ENCODE measurements around the gene WFDC9.
"Not testable (repeated sequence)": the region's sequence is repeated elsewhere in the genome, so short reads cannot be mapped to it uniquely, and the experiment has no call there.

The WFDC9 gene

GRCh38 chr20:45592574-45593189 lies 38.4 kb downstream of the WFDC9 start:
- DNase-seq (ENCODE audit: low read depth), result peak; percentile 3

- no peak for DNase-seq (ENCODE audit: low read depth)
These were observed 41.4 kb downstream of the WFDC9 start for GRCh38 chr20:45589725-45590124.

GRCh38 chr20:45588800-45589199 lies 42.3 kb downstream of the WFDC9 start:
- DNase-seq (ENCODE audit: low read depth), result no peak

GRCh38 chr20:45585986-45586385 lies 45.1 kb downstream of the WFDC9 start:
- DNase-seq (ENCODE audit: low read depth), result not testable (repeated sequence)

DNA sequence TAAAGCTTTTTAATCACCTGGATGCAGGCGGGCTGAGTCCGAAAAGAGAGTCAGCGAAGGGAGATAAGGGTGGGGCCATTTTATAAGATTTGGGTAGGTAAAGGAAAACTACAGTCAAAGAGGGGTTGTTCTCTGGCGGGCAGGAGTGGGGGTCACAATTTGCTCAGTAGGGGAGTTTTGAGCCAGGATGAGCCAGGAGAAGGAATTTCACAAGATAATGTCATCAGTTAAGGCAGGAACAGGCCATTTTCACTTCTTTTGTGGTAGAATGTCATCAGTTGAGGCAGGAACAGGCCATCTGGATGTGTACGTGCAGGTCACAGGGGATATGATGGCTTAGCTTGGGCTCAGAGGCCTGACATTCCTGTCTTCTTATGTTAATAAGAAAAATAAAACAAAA lies 46.8 kb downstream of the WFDC9 start:
- DNase-seq (ENCODE audit: low read depth), result not testable (repeated sequence)

GRCh38 chr20:45583502-45583901 lies 47.6 kb downstream of the WFDC9 start:
- no peak for DNase-seq (ENCODE audit: low read depth)

DNA sequence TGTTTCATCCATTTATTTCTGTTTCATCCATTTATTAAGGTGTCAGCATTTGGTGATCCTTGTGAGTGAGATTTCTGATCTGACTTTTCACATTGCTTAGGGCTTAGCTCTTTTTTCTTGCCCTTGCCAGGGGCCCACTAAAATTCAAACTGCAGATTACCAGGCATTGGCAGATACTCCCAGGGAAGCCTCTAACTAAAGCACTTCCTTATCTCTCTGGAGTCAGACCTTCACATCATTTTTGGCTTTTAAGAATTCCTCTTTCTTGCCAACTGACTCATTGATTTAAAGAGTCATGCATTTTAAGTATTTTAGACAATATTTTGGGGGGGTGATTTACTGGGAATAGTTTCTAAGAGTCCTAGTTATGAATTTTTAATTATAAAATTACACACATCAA lies 49.4 kb downstream of the WFDC9 start:
- no peak for DNase-seq (ENCODE audit: low read depth)

DNA sequence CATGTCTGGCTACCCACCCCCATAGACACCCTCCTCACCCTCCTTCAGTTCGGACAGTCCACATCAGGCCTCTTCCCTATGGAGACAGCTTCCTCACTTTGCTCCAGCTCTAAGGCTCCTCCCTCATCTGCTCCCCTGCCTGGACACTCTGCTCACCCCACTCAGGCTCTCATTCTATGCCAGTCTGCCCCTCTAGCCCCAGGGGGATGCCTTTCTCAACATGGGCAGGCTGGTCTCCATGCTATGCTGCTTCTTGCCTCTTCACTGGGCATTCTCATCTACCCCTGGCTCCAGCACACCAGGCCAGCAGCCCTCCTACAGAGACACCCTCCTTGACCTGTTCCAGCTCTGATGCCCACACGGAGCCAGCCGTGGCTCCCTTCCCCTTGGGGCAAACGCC lies 51.9 kb downstream of the WFDC9 start, which contains the start of gene WFDC8:
TSS of gene WFDC8 (minus strand) at position 101 of the 400 bp plus-strand sequence. CDS start at position 64, 37 bp downstream.
- DNase-seq (ENCODE audit: low read depth), result no peak

DNA sequence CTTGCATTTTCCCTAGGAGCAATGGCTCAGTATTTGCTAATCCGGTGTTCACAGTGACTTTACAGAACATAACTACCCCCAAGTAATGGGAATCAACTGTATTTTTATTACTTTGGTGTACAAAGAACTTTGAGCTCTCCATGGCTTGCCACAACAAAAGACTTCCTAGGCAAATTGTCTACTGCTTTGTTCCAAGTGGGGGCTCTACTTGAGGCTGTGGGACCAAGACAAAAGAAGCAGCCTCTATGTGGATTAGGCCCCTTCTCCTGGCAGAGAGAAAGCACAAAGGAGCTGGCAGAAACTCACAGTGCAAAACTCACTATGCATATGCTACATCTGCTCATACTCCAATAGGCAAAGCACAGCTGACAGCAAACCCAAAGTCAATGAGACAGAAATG lies 52.9 kb downstream of the WFDC9 start:
- no peak for DNase-seq (ENCODE audit: low read depth)

DNA sequence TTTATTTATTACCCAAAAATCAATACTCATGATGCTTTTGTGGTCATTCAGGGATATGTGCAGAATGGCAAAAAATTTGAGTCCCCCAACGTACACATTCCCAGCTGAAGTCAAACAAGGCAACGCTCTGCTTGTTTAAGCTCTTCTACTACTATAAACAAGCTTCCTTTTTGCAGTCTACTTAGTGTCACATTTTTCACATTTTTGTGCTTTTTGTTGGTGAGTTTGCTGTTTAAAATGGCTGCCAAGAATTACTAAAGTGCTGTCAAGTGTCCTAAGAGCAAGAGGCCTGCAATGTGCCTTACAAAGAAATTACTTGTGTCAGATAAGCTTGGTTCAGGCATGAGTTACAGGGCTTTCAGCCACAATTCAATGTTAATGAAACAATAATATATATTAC lies 54.1 kb downstream of the WFDC9 start:
- peak; percentile 31 for DNase-seq (ENCODE audit: low read depth)

DNA sequence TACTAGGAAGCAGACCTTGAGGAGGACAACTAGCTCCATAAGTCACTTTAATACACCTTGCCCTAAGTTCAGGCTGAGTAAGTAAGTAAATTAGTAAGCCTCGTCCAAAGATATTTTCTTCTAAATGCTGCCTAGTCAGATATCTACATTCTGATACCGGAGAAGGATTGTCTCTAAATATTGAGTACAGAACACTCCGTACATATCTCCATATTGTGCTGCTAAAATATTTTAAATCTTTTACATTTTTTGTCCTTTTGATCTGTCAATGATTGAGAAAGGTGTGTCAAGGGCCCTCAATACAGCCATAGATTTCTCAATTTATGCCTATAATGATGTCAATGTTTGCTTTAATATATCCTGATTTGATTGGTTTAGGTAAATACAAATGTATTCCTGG lies 55.2 kb downstream of the WFDC9 start:
- DNase-seq (ENCODE audit: low read depth), result no peak

DNA sequence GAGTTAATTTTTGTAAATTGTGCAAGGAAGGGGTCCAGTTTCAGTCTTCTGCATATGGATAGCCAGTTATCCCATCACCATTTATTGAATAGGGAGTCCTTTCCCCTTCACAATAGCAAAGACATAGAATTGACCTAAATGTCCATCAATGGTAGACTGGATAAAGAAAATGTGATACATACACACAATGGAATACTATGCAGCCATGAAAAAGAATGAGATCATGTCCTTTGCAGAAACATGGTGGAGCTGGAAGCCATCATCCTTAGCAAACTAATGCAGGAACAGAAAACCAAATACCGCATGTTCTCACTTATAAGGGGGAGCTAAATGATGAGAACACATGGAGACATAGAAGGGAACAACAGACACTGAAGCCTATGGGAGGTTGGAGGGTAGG lies 61.4 kb downstream of the WFDC9 start:
- DNase-seq (ENCODE audit: low read depth), result not testable (repeated sequence)

GRCh38 chr20:45564760-45565276 lies 66.3 kb downstream of the WFDC9 start:
- DNase-seq (ENCODE audit: low read depth), result no peak
